Keratinocyte (primary cell): ENCODE data around the gene CNTNAP2. TPM values are rescaled to one million over a fixed set of nuclear protein-coding genes. Genes with fewer than 3 reads are reported as not detected.

Experiments used
- DNase-seq: peaks from one replicate; pipeline ENCODE4 v3.0.0-alpha.2; 2011; ENCODE audit warnings: low read depth, missing footprints, low spot score
- FAIRE-seq: peaks from 2 replicates; lab custom pipeline; 2011; peaks lifted over from hg19 to GRCh38; lab: Jason Lieb, UNC
- H2AFZ ChIP-seq: 2 replicates; pipeline ENCODE4 v1.6.0; 2012; ENCODE audit warnings: low read length, control low read depth, inconsistent platforms; ENCODE audit not compliant: control insufficient read depth
- H3K27ac ChIP-seq: 2 replicates; pipeline ENCODE4 v1.5.1; 2011; ENCODE audit warnings: low read length; ENCODE audit not compliant: control insufficient read depth, insufficient read depth
- H3K27me3 ChIP-seq: 3 replicates; pipeline ENCODE4 v1.6.0; 2011; ENCODE audit warnings: low read length; ENCODE audit not compliant: control insufficient read depth, insufficient read depth; ENCODE audit errors: extremely low read depth
- H3K36me3 ChIP-seq, 2 experiments: 2 replicates in 1 of 2; 3 replicates in 1 of 2; pipeline ENCODE4 v1.5.1; 2011; ENCODE audit warnings: low read length in 2 of 2, mild to moderate bottlenecking in 1 of 2; ENCODE audit not compliant: control insufficient read depth in 2 of 2, insufficient read depth in 2 of 2; ENCODE audit errors: extremely low read depth in 1 of 2
- H3K4me1 ChIP-seq: 3 replicates; pipeline ENCODE4 v1.5.1; 2011; ENCODE audit warnings: low read length; ENCODE audit not compliant: control insufficient read depth, insufficient read depth; ENCODE audit errors: extremely low read depth
- H3K4me2 ChIP-seq: 3 replicates; pipeline ENCODE4 v1.6.0; 2011; ENCODE audit warnings: low read depth, low read length; ENCODE audit not compliant: control insufficient read depth, insufficient read depth; ENCODE audit errors: extremely low read depth
- H3K4me3 ChIP-seq, 3 experiments: fragments of 200-600 bp in 1 of 3; sonication (generic) in 1 of 3; 2 replicates in 2 of 3; 3 replicates in 1 of 3; pipeline ENCODE4 v1.5.1; 2011 to 2016; ENCODE audit warnings: low read length in 3 of 3, mild to moderate bottlenecking in 3 of 3, control low read depth in 2 of 3, inconsistent platforms in 1 of 3, low read depth in 1 of 3, mixed read lengths in 1 of 3, mixed run types in 1 of 3, moderate library complexity in 1 of 3; ENCODE audit not compliant: control insufficient read depth in 2 of 3, insufficient read depth in 2 of 3; ENCODE audit errors: extremely low read depth in 1 of 3
- H3K79me2 ChIP-seq: 2 replicates; pipeline ENCODE4 v1.6.0; 2012; ENCODE audit warnings: low read length; ENCODE audit not compliant: control insufficient read depth, insufficient read depth
- H3K9ac ChIP-seq: 3 replicates; pipeline ENCODE4 v1.6.0; 2011; ENCODE audit warnings: low read length; ENCODE audit not compliant: control insufficient read depth, insufficient read depth; ENCODE audit errors: extremely low read depth
- H3K9me1 ChIP-seq: 3 replicates; pipeline ENCODE4 v1.6.0; 2011; ENCODE audit warnings: low read length; ENCODE audit not compliant: control insufficient read depth, insufficient read depth; ENCODE audit errors: extremely low read depth
- H3K9me3 ChIP-seq: 2 replicates; pipeline ENCODE4 v1.5.1; 2012; ENCODE audit warnings: low read depth, low read length; ENCODE audit not compliant: control insufficient read depth
- H4K20me1 ChIP-seq: 3 replicates; pipeline ENCODE4 v1.6.0; 2011; ENCODE audit warnings: low read length; ENCODE audit not compliant: control insufficient read depth, insufficient read depth; ENCODE audit errors: extremely low read depth
- EZH2 ChIP-seq: IDR thresholded peaks from one replicate; pipeline ENCODE4 v1.6.1; 2012; ENCODE audit warnings: inconsistent platforms, mild to moderate bottlenecking, low read length, moderate library complexity
- dilution Hi-C: fragments of 300-500 bp; cut with MboI; formaldehyde crosslinking; loops from one replicate; pipeline ENCODE4 v1.7.0; 2020; ENCODE audit warnings: low sequenced_read_pairs; ENCODE audit not compliant: extremely low pct_ligation_motif_present
- polyA plus RNA-seq, 5 experiments: library from polyadenylated mRNA; depleted of rRNA in 3 of 5; stranded (reverse) in 3 of 5; stranded (forward) in 1 of 5; unstranded in 1 of 5; fragments of >200 nt; gene quantifications; 1 replicate in 1 of 5; 2 replicates in 3 of 5; 3 replicates in 1 of 5; pipeline versions ENCODE4 v1.2.1 to v1.2.3, GENCODE V29; 2011 to 2012; ENCODE audit warnings: missing spikeins in 2 of 5, low read depth in 1 of 5, low replicate concordance in 1 of 5
- TF ChIP-seq, protein P1 (sequence below), 3 experiments: IDR thresholded peaks in 1 of 3; conservative IDR thresholded peaks in 1 of 3; optimal IDR thresholded peaks in 1 of 3; 2 replicates in 2 of 3; 3 replicates in 1 of 3; pipeline versions ENCODE3 to v1.5.1; 2011; ENCODE audit warnings: low read length in 3 of 3, mild to moderate bottlenecking in 3 of 3, moderate library complexity in 2 of 3, control low read depth in 1 of 3, inconsistent platforms in 1 of 3; ENCODE audit not compliant: insufficient read depth in 2 of 3; ENCODE audit errors: extremely low read depth in 1 of 3

Gene CNTNAP2
- polyA plus RNA-seq, 1 donor (not counting 4 experiments of a cell fraction or from before 2014, with no cell fraction given), result 1.4 TPM

DNA sequence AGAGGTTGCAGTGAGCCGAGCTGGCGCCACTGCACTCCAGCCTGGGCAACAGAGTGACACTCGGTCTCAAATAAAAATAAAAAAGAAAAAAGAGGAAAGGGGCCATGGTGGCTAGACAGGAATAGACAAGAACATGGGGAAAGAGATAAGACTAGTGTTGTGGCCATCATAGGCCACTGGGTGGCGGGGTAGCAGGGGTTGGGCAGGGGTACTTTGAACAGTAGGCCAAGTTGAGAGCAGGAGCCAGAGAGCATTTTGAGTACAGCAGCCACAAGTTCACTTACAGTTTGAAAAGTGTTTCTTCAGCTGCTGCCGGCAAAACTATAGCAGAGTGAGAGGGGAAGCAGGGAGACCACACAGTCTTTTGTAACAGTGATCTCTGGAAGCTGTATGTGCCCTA is 656.0 kb downstream of the CNTNAP2 start:
- Histone ChIP-seq H3K27ac (no peak overlapping the region), H3K9ac (no peak overlapping the region), H4K20me1 (no peaks in the 10 kb centered on the region), H3K27me3 (no peaks in the 10 kb centered on the region), H3K9me1 (no peaks in the 10 kb centered on the region), H3K36me3 (no peaks in the 10 kb centered on the region), H3K9me3 (no peaks in the 10 kb centered on the region), H3K4me2 (no peak overlapping the region), H3K4me1 (no peaks in the 10 kb centered on the region), H3K4me3 (no peak overlapping the region), H3K79me2 (no peaks in the 10 kb centered on the region), H2AFZ (no peak overlapping the region)
- DNase-seq (no peak), FAIRE-seq (no peak)
- dilution Hi-C loops, result no loop called here
- TF ChIP-seq, protein P1, sequence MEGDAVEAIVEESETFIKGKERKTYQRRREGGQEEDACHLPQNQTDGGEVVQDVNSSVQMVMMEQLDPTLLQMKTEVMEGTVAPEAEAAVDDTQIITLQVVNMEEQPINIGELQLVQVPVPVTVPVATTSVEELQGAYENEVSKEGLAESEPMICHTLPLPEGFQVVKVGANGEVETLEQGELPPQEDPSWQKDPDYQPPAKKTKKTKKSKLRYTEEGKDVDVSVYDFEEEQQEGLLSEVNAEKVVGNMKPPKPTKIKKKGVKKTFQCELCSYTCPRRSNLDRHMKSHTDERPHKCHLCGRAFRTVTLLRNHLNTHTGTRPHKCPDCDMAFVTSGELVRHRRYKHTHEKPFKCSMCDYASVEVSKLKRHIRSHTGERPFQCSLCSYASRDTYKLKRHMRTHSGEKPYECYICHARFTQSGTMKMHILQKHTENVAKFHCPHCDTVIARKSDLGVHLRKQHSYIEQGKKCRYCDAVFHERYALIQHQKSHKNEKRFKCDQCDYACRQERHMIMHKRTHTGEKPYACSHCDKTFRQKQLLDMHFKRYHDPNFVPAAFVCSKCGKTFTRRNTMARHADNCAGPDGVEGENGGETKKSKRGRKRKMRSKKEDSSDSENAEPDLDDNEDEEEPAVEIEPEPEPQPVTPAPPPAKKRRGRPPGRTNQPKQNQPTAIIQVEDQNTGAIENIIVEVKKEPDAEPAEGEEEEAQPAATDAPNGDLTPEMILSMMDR (optimal IDR thresholded peaks at IDR 0.05 in 1 of 3, IDR thresholded peaks at IDR 0.05 in 1 of 3, conservative IDR thresholded peaks at IDR 0.05 in 1 of 3; ENCODE audit: extremely low read depth in 1 of 3, insufficient read depth in 2 of 3, low read length in 3 of 3), result no peak
- no peak for TF ChIP-seq EZH2

DNA sequence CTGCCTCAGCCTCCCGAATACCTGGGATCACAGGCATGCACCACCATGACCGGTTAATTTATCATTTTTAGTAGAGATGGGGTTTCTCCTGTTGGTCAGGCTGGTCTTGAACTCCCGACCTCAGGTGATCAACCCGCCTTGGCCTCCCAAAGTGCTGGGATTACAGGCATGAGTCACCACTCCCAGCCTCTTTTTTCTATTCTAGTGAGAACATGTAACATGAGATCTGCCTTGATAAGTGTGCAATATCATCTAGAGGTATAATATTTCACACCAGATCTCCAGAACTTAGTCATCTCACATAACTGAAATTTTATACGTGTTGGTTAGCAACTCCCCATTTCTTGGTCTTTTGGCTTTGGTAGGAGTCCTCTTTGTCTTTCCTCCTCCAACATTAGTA is 656.9 kb downstream of the CNTNAP2 start:
- no peak for TF ChIP-seq EZH2
- TF ChIP-seq, protein P1 (optimal IDR thresholded peaks at IDR 0.05 in 1 of 3, IDR thresholded peaks at IDR 0.05 in 1 of 3, conservative IDR thresholded peaks at IDR 0.05 in 1 of 3; ENCODE audit: extremely low read depth in 1 of 3, insufficient read depth in 2 of 3, low read length in 3 of 3), result no peak
- no peaks in the 10 kb centered on the region for H3K9me3 ChIP-seq
- H3K4me1 ChIP-seq, result no peaks in the 10 kb centered on the region
- no peak overlapping the region for H3K4me3 ChIP-seq
- dilution Hi-C loops, result no loop called here
- no peak overlapping the region for H2AFZ ChIP-seq
- no peaks in the 10 kb centered on the region for H3K79me2 ChIP-seq
- no peak overlapping the region for H3K9ac ChIP-seq
- H3K4me2 ChIP-seq, result no peak overlapping the region
- H3K36me3 ChIP-seq, result no peaks in the 10 kb centered on the region
- FAIRE-seq (no peak), DNase-seq (no peak)
- no peaks in the 10 kb centered on the region for H3K9me1 ChIP-seq
- H4K20me1 ChIP-seq, result no peaks in the 10 kb centered on the region
- H3K27ac ChIP-seq, result no peak overlapping the region
- no peaks in the 10 kb centered on the region for H3K27me3 ChIP-seq
